ENCODE data around the gene RFC3. TPM values are rescaled to one million over a fixed set of nuclear protein-coding genes. Genes with fewer than 3 reads are reported as not detected.

RFC3 gene
- total and polyA plus RNA-seq, 2 of the 13 experiments (the other 11 are each of a cell fraction or from before 2014, with no cell fraction given): 16.0 to 55.7 TPM

- TF ChIP-seq GZF1 (CRISPR knock-in tag; IDR thresholded peaks at IDR 0.05) (no peak), ZKSCAN1 (IDR thresholded peaks at IDR 0.05; ENCODE audit: low read length) (peak; percentile 88), TEAD2 (CRISPR knock-in tag; IDR thresholded peaks at IDR 0.05) (no peak), THAP9 (CRISPR knock-in tag; IDR thresholded peaks at IDR 0.05; ENCODE audit: borderline replicate concordance) (no peak), CENPX (CRISPR knock-in tag; IDR thresholded peaks at IDR 0.05) (no peak), ZNF33A (CRISPR knock-in tag; IDR thresholded peaks at IDR 0.05; ENCODE audit: borderline replicate concordance) (no peak), ZNF225 (CRISPR knock-in tag; IDR thresholded peaks at IDR 0.05) (no peak)
These were observed 56.9 kb downstream of the RFC3 start (continued) for GRCh38 chr13:33874871-33875270.

- WGBS (ENCODE audit: low lambda C conversion rate): 96% methylated on average over 10 of the region's 10 CpGs
- DNase-seq (ENCODE audit: low spot score): no peak
- Histone ChIP-seq H4K20me1 (ENCODE audit: insufficient read depth, low read length) (no peaks in the 10 kb centered on the region), H3K9me3 (ENCODE audit: low read length) (no peaks in the 10 kb centered on the region), H3K4me1 (ENCODE audit: insufficient read depth, low read length) (peaks cover 57% of the 10 kb centered on the region), H3K4me3 (replicated peaks in 1 of 3; ENCODE audit: insufficient read depth in 1 of 3, low read depth in 2 of 3, low read length in 3 of 3) (no peak overlapping the region), H3K36me3 (replicated peaks in 1 of 2; ENCODE audit: control insufficient read depth in 1 of 2, insufficient read depth in 2 of 2, low read length in 2 of 2) (no peaks in the 10 kb centered on the region; a peak in 1 of 5 replicates), H3K9ac (ENCODE audit: insufficient read depth, low read depth, low read length) (no peak overlapping the region), H3K27me3 (ENCODE audit: control insufficient read depth in 1 of 2, insufficient read depth in 2 of 2, low read length in 2 of 2) (no peaks in the 10 kb centered on the region; a peak in 1 of 5 replicates), H3K27ac (ENCODE audit: extremely low read length, insufficient read depth, low read length) (peak overlapping the region; percentile 27), H3K4me2 (ENCODE audit: low read depth, low read length) (no peak overlapping the region), H3K79me2 (ENCODE audit: insufficient read depth, low read length) (no peaks in the 10 kb centered on the region), H2AFZ (ENCODE audit: low read length) (no peak overlapping the region)
- intact Hi-C loops (cut with micrococcal nuclease; ENCODE audit: unreplicated experiment) (no loop called here), in situ Hi-C loops (cut with HindIII; ENCODE audit: extremely low pct_ligation_motif_present, low pct_unique_long_range_greater_than_20kb) (no loop called here)
- FAIRE-seq: no peak
- CTCF ChIA-PET (ENCODE audit: low intra/inter-chr PET ratio, low total read pairs): no interaction called here
- POLR2A ChIA-PET: no interaction called here
- BruUV-seq (replicated peaks): no TSS peak
- ATAC-seq: no peak
- TF ChIP-seq ZNF17 (CRISPR knock-in tag; IDR thresholded peaks at IDR 0.05) (no peak), MAFF (IDR thresholded peaks at IDR 0.05; ENCODE audit: low read depth, low read length) (peak; percentile 84), AFF4 (CRISPR knock-in tag; IDR thresholded peaks at IDR 0.05) (no peak), CEBPB (IDR thresholded peaks at IDR 0.05; ENCODE audit: borderline replicate concordance, low read depth, low read length) (no peak), ZNF280B (CRISPR knock-in tag; IDR thresholded peaks at IDR 0.05; ENCODE audit: borderline replicate concordance) (no peak), MAFK (conservative IDR thresholded peaks at IDR 0.05 in 1 of 2, IDR thresholded peaks at IDR 0.05 in 1 of 2; ENCODE audit: low read length in 2 of 2) (peak; percentile 85 to 90), TAF15 (IDR thresholded peaks at IDR 0.05; ENCODE audit: low read depth, low read length, poor library complexity, severe bottlenecking) (no peak), TARDBP (CRISPR knock-in tag; IDR thresholded peaks at IDR 0.05) (no peak)
These were observed 57.9 kb downstream of the RFC3 start for GRCh38 chr13:33875618-33876401.
